Transverse colon (tissue), 4 donors: Measurements from ENCODE around the gene MTX1. TPM values are rescaled to one million over a fixed set of nuclear protein-coding genes. Genes with fewer than 3 reads are reported as not detected.
A peak's percentile ranks its signal among the peaks of the same experiment; 100 is the strongest.

ENCODE experiments used
- DNase-seq: peaks from one replicate; pipeline ENCODE4 v3.0.0-alpha.2; 2019
- H3K27ac ChIP-seq, 4 donors: fragments of 200-600 bp; sonication (generic); 2 replicates each; pipeline ENCODE4 v1.5.1; 2016 to 2018; ENCODE audit warnings: inconsistent platforms in 4 of 4
- H3K27me3 ChIP-seq: fragments of 200-600 bp; sonication (generic); 2 replicates; pipeline ENCODE4 v1.5.1; 2017; ENCODE audit warnings: inconsistent platforms
- H3K36me3 ChIP-seq, 4 donors: fragments of 200-600 bp; sonication (generic); 2 replicates each; pipeline ENCODE4 v1.5.1; 2017 to 2019; ENCODE audit warnings: inconsistent platforms in 4 of 4
- H3K4me1 ChIP-seq, 4 donors: fragments of 200-600 bp; sonication (generic); 2 replicates each; pipeline ENCODE4 v1.5.1; 2017 to 2020; ENCODE audit warnings: inconsistent platforms in 4 of 4
- H3K4me3 ChIP-seq, 4 donors: fragments of 200-600 bp; sonication (generic); 1 replicate in 1 of 4; 2 replicates in 3 of 4; pipeline versions ENCODE4 v1.5.1 to v1.6.1; 2017 to 2019; ENCODE audit warnings: inconsistent platforms in 4 of 4
- H3K9me3 ChIP-seq, 2 donors: fragments of 200-600 bp; sonication (generic); 2 replicates each; pipeline ENCODE4 v1.5.1; 2017 to 2019; ENCODE audit warnings: inconsistent platforms in 2 of 2
- CTCF ChIP-seq, 5 experiments: fragments of 200-600 bp in 3 of 5; fragments of 450-650 bp in 2 of 5; sonication (generic) in 3 of 5; IDR thresholded peaks; 1 replicate in 2 of 5; 2 replicates in 3 of 5; pipeline ENCODE4 v1.5.1; 2016 to 2017; ENCODE audit warnings: antibody characterized with exemption in 5 of 5, inconsistent platforms in 3 of 5, mild to moderate bottlenecking in 2 of 5, moderate library complexity in 1 of 5
- EP300 ChIP-seq: sonication (generic); formaldehyde crosslinking; IDR thresholded peaks from one replicate; pipeline ENCODE4 v1.6.1; 2017; ENCODE audit warnings: antibody characterized with exemption, low read depth
- POLR2A ChIP-seq: fragments of 450-650 bp; IDR thresholded peaks from one replicate; pipeline ENCODE4 v1.6.1; 2016; ENCODE audit warnings: antibody characterized with exemption, mild to moderate bottlenecking, moderate library complexity
- POLR2AphosphoS5 ChIP-seq, 3 donors: sonication (generic); formaldehyde crosslinking; IDR thresholded peaks; one replicate each; pipeline ENCODE4 v1.6.1; 2016; ENCODE audit warnings: antibody characterized with exemption in 3 of 3
- WGBS, 2 donors: methylation state at CpG; one replicate each; pipeline ENCODE4 v1.1.5; 2018; ENCODE audit warnings: low coverage in 1 of 2; 5-methylcytosine and 5-hydroxymethylcytosine counted together
- in situ Hi-C, 4 donors: fragments of 200-750 bp; cut with MboI; loops; one replicate each; pipeline versions ENCODE4 v1.15.0 to v1.15.1; 2017; ENCODE audit warnings: low sequenced_read_pairs in 3 of 4, low pct_ligation_motif_present in 1 of 4, low pct_unique_long_range_greater_than_20kb in 1 of 4
- intact Hi-C: fragments of 100-400 bp; cut with DNase I; formaldehyde crosslinking; loops from one replicate; pipeline ENCODE4 v1.15.1; 2023; ENCODE audit warnings: low total_unique reads
- total RNA-seq, 4 donors: library from RNA; depleted of rRNA; stranded (reverse); fragments of >200 nt; gene quantifications; one replicate each; pipeline ENCODE4 v1.1.0, GENCODE V29; 2016

MTX1 gene
- total RNA-seq, 4 donors from 2014 or later, result 24.3 to 64.0 (median 46.0) TPM

DNA sequence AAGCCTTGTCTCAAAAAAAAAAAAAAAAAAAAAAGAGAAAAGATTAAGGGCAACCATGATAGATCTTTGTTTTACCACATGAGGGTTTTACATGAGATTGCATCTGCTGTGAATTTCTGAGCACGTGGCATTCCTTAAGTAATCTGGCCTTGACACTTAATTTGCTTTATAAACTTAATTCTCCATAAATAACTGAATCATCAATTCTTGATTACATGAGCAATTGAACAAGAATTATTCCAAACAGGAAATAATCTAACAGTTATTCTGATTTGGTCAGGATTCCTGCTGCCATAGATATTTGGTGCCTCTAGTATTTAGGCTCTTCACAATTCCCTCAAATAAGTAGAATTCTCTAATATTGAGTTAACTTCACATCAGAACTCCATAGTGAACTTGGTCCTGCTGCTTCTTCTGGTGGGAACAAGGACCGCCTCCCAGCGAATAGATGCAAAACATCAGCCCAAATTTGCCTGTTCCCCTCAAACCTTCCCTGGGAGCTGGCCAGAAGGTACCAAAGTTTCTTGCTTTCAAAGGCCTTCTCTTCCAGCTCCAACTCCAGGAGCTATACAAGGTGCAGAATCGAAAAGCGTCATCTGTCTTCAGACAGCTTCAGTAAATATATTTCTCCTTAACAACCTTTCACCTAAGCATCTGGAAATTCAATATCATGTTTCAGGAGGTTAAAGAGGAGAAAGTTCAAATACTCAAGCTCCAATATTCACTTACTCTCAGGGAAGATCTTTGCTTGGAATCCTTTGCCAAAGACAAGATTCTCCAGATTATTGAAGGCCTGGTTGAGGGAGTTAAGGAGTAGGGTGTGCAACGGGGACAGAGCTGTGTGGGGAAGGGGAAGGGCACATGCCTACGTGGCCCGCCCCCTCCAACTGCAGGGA is 36.4 kb upstream of the MTX1 start:
- no peak for DNase-seq
- 42 to 53% methylated on average over 4 to 8 of the region's 8 CpGs for WGBS, 2 donors
- H3K4me1 ChIP-seq, result peaks cover 22 to 38% (median 34%) of the 10 kb centered on the region in 4 donors
- peaks cover 6% of the 10 kb centered on the region for H3K27me3 ChIP-seq
- peak overlapping the region; percentile 92 to 95 (median 93) for H3K27ac ChIP-seq
- no peaks in the 10 kb centered on the region for H3K9me3 ChIP-seq
- in situ Hi-C loops, result loop anchor here in 1 of 4 donors (25.0 kb wide), 1 partner anchor 260 kb away; no protein-coding TSS in a partner anchor
- TF ChIP-seq POLR2AphosphoS5 (IDR thresholded peaks at IDR 0.05) (no peak), EP300 (no peak), POLR2A (no peak), CTCF (IDR thresholded peaks at IDR 0.05) (no peak)
- intact Hi-C loops, result no loop called here
- peak overlapping the region; percentile 52 to 91 (median 76) for H3K4me3 ChIP-seq
- no peaks in the 10 kb centered on the region for H3K36me3 ChIP-seq

- in situ Hi-C loops, result loop anchor here in 1 of 4 donors (25.0 kb wide), 1 partner anchor 261 kb away; no protein-coding TSS in a partner anchor
- H3K36me3 ChIP-seq, result no peaks in the 10 kb centered on the region
- H3K4me1 ChIP-seq, result peaks cover 15 to 32% (median 26%) of the 10 kb centered on the region in 4 donors
- no peaks in the 10 kb centered on the region for H3K9me3 ChIP-seq
- peak within 1 kb of the TSS; percentile 52 to 91 (median 76) for H3K4me3 ChIP-seq
- DNase-seq, result peak; percentile 96
- 1% methylated on average over 47 of the region's 57 CpGs; no CpG with 5 or more reads in 1 of the 2 donors for WGBS, 2 donors
- intact Hi-C loops, result no loop called here
- peaks cover 6% of the 10 kb centered on the region for H3K27me3 ChIP-seq
- peak within 1 kb of the TSS; percentile 92 to 95 (median 93) for H3K27ac ChIP-seq
- peak; percentile 93 to 97 (median 95) for TF ChIP-seq CTCF (IDR thresholded peaks at IDR 0.05)
- peak; percentile 80 for TF ChIP-seq POLR2A
- TF ChIP-seq EP300, result no peak
- peak; percentile 78 to 90 (median 82) for TF ChIP-seq POLR2AphosphoS5 (IDR thresholded peaks at IDR 0.05)
Observed at GRCh38 chr1:155172732-155173477, 35.6 kb upstream of the MTX1 start, which contains the start of gene KRTCAP2. Gene KRTCAP2 (minus strand): TSS chr1:155173304. CDS start chr1:155173224, 80 bp downstream.

DNA sequence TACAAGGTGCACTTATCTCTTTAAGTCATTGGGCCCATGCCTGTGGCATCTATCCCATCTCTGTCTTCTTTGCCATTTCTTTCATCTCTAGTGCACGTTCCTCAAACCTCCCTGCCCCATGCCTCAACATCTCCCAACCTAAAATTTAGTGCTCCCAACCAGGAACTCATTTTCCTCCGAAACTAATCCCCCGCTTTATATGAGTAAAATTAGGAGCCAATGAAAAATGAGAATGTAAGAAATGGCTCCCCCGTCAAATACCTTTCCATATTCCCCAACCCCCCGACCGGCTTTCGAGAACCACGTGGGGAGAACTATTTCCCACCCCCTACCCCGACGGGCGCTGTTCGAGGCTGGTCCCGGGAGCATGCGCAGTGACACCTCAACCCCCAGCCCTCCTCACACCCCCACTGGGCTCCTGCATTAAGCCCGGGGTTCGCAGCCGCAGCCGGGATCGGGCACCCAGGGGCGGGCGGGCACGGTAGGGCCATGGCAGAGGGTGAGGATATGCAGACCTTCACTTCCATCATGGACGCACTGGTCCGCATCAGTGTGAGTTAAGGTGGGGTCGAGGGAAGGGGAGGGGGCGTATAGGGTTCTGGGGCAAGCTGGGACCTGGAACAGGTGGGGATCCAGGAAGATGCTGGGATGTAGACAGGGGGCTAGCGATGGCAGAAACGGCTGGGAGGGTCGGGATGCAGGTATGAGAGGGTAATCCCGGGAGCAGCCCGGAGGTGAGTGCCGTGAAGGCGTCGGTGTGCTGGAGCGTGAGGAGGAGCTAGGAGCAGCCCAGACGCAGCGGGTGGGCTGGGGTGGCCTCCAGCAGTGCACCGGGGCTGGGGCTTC is 34.8 kb upstream of the MTX1 start, which contains the start of gene TRIM46:
TSS of gene TRIM46 (plus strand) at position 372 of the 846 bp plus-strand sequence. CDS start at position 490, 118 bp downstream.
- Histone ChIP-seq H3K9me3 (no peaks in the 10 kb centered on the region), H3K27ac (peak within 1 kb of the TSS; percentile 92 to 95 (median 93)), H3K4me3 (peak within 1 kb of the TSS; percentile 52 to 91 (median 76)), H3K27me3 (peaks cover 6% of the 10 kb centered on the region), H3K36me3 (no peaks in the 10 kb centered on the region), H3K4me1 (peaks cover 15 to 31% (median 25%) of the 10 kb centered on the region in 4 donors)
- DNase-seq, result peak; percentile 42
- WGBS, 2 donors, result 2 to 5% methylated on average over 12 to 38 of the region's 38 CpGs
- intact Hi-C loops, result no loop called here
- peak in 2 of 5 experiments; percentile 6 to 12 for TF ChIP-seq CTCF (IDR thresholded peaks at IDR 0.05)
- no peak for TF ChIP-seq POLR2AphosphoS5 (IDR thresholded peaks at IDR 0.05)
- in situ Hi-C loops, result loop anchor here in 1 of 4 donors (25.0 kb wide), 1 partner anchor 261 kb away; no protein-coding TSS in a partner anchor
